Vagina (tissue), 2 donors: ENCODE results near the gene METTL21A. TPM values are rescaled to one million over a fixed set of nuclear protein-coding genes. Genes with fewer than 3 reads are reported as not detected.
A peak's percentile ranks its signal among the peaks of the same experiment; 100 is the strongest.

Experiments used
- DNase-seq, 2 donors: peaks; one replicate each; pipeline ENCODE4 v3.0.0-alpha.2; 2017; ENCODE audit errors: extremely low spot score in 2 of 2
- H3K27ac ChIP-seq: fragments of 200-600 bp; sonication (generic); one replicate; pipeline ENCODE4 v1.5.1; 2019
- H3K27me3 ChIP-seq: fragments of 200-600 bp; sonication (generic); one replicate; pipeline ENCODE4 v1.5.1; 2019
- H3K36me3 ChIP-seq, 2 donors: fragments of 200-600 bp; sonication (generic); one replicate each; pipeline ENCODE4 v1.5.1; 2017 to 2019
- H3K4me1 ChIP-seq: fragments of 200-600 bp; sonication (generic); one replicate; pipeline ENCODE4 v1.5.1; 2019
- H3K4me3 ChIP-seq, 2 donors: fragments of 200-600 bp; sonication (generic); 1 replicate in 1 of 2; 2 replicates in 1 of 2; pipeline ENCODE4 v1.5.1; 2016 to 2019
- H3K9me3 ChIP-seq: fragments of 200-600 bp; sonication (generic); one replicate; pipeline ENCODE4 v1.5.1; 2019
- POLR2A ChIP-seq, 2 donors: fragments of 450-650 bp; IDR thresholded peaks; one replicate each; pipeline ENCODE4 v1.6.1; 2017; ENCODE audit warnings: antibody characterized with exemption in 2 of 2, mild to moderate bottlenecking in 2 of 2, moderate library complexity in 2 of 2
- POLR2AphosphoS5 ChIP-seq, 2 donors: sonication (generic); formaldehyde crosslinking; IDR thresholded peaks; one replicate each; pipeline ENCODE4 v1.9.0; 2017; ENCODE audit warnings: antibody characterized with exemption in 2 of 2, mild to moderate bottlenecking in 2 of 2, low read depth in 1 of 2; ENCODE audit not compliant: insufficient read depth in 1 of 2
- intact Hi-C: fragments of 100-400 bp; cut with DNase I; formaldehyde crosslinking; loops from one replicate; pipeline ENCODE4 v1.15.1; 2023
- total RNA-seq: library from RNA; depleted of rRNA; stranded (reverse); fragments of >200 nt; gene quantifications from one replicate; pipeline ENCODE4 v1.2.3, GENCODE V29; 2016
- TF ChIP-seq, protein P1 (sequence below), 3 experiments: fragments of 450-650 bp in 2 of 3; fragments of 200-600 bp in 1 of 3; sonication (generic) in 1 of 3; IDR thresholded peaks; one replicate each; pipeline ENCODE4 v1.5.1; 2017 to 2019; ENCODE audit warnings: antibody characterized with exemption in 3 of 3, mild to moderate bottlenecking in 2 of 3, moderate library complexity in 2 of 3

Gene METTL21A
- 7.6 TPM for total RNA-seq

DNA sequence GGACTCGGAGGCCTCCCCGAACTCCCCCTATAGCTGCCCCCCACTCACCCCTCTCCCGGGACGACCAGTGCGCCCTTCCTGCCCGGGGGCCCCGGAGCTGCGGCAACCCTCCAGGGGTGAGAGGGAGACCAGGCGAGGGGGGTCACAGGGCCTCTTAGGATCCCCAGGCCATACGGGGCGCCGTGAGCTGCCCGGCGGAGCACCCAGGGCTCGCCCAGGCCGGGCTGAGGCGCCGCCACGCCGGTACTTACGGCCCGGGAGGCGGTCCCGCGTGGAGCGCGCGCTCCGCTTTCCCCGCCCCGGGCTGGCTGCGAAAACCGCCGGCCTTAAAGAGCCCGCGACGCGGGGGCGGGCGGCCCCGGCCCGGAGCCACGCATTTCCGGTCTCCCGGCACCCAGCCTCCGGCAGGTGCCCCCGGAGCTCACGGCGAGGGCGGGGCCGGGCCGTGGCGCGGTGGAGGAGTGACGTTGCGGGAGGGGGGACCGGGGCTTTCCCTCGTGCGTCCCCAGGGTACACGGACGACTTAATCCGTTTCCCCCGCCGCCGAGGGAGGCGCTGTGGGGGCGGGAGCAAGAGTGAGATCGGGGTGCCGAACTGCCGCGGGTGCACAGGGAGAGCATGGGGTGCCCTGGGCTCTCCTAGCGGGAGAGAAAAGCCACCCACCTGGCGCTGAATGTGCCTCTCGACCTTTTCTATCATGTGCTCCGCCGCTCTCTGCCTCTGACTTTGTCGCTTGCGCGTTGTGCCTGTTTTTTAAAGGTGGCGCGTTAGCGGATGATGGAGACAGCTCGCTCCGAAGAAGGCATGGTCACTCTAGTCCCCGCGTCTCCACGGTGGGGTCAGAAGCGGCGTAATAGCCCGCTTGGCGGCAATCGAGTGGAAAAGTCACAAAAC, at the start of gene METTL21A:
TSS of gene METTL21A (minus strand) at position 381 of the 894 bp plus-strand sequence. CDS start 1,019 bp downstream, outside the sequence.
- H3K4me3 ChIP-seq = peak within 1 kb of the TSS; percentile 64 to 82
- intact Hi-C loops = loop anchor here (10.0 kb wide), 2 partner anchors 140 to 640 kb away; partner anchors contain the start of genes FZD5 and PIKFYVE
- H3K36me3 ChIP-seq = peaks cover 0 to 5% of the 10 kb centered on the region in 2 donors
- no peaks in the 10 kb centered on the region for H3K9me3 ChIP-seq
- H3K4me1 ChIP-seq = peaks cover 29% of the 10 kb centered on the region
- peak in 1 of 2 donors; percentile 55 for TF ChIP-seq POLR2AphosphoS5 (IDR thresholded peaks at IDR 0.05; ENCODE audit: insufficient read depth in 1 of 2, low read depth in 1 of 2)
- peak in 1 of 2 donors; percentile 57 for TF ChIP-seq POLR2A (IDR thresholded peaks at IDR 0.05)
- TF ChIP-seq, protein P1, sequence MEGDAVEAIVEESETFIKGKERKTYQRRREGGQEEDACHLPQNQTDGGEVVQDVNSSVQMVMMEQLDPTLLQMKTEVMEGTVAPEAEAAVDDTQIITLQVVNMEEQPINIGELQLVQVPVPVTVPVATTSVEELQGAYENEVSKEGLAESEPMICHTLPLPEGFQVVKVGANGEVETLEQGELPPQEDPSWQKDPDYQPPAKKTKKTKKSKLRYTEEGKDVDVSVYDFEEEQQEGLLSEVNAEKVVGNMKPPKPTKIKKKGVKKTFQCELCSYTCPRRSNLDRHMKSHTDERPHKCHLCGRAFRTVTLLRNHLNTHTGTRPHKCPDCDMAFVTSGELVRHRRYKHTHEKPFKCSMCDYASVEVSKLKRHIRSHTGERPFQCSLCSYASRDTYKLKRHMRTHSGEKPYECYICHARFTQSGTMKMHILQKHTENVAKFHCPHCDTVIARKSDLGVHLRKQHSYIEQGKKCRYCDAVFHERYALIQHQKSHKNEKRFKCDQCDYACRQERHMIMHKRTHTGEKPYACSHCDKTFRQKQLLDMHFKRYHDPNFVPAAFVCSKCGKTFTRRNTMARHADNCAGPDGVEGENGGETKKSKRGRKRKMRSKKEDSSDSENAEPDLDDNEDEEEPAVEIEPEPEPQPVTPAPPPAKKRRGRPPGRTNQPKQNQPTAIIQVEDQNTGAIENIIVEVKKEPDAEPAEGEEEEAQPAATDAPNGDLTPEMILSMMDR (IDR thresholded peaks at IDR 0.05) = peak in 2 of 3 experiments; percentile 14 to 33
- peak within 1 kb of the TSS; percentile 96 for H3K27ac ChIP-seq
- no peak for DNase-seq
- no peaks in the 10 kb centered on the region for H3K27me3 ChIP-seq

DNA sequence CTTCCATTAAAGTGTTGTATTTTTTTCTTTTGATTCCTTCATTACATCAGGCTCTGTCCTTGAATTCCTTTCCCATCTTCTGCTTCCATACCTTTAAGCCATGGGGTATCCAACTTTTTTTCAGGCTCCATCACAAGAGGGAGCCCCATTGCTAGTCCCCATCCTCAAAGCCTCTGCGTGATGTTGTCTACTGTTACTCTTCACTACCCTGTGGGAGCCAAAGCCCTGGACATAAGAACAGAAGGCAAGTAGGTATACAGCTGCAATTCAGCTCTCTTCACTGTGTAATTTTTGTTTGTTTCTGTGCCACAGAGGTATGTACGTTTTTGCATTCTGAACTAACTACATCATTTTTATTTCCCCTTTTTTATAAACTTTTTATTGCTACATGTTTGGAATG, 49.6 kb upstream of the METTL21A start:
- no peaks in the 10 kb centered on the region for H3K27me3 ChIP-seq
- no peaks in the 10 kb centered on the region for H3K36me3 ChIP-seq
- H3K4me1 ChIP-seq = no peaks in the 10 kb centered on the region
- no peak for TF ChIP-seq POLR2A (IDR thresholded peaks at IDR 0.05)
- TF ChIP-seq, protein P1 (IDR thresholded peaks at IDR 0.05) = no peak
- TF ChIP-seq POLR2AphosphoS5 (IDR thresholded peaks at IDR 0.05; ENCODE audit: insufficient read depth in 1 of 2, low read depth in 1 of 2) = no peak
- intact Hi-C loops = no loop called here
- H3K27ac ChIP-seq = no peak overlapping the region
- H3K9me3 ChIP-seq = no peaks in the 10 kb centered on the region
- no peak overlapping the region for H3K4me3 ChIP-seq
- DNase-seq = no peak

DNA sequence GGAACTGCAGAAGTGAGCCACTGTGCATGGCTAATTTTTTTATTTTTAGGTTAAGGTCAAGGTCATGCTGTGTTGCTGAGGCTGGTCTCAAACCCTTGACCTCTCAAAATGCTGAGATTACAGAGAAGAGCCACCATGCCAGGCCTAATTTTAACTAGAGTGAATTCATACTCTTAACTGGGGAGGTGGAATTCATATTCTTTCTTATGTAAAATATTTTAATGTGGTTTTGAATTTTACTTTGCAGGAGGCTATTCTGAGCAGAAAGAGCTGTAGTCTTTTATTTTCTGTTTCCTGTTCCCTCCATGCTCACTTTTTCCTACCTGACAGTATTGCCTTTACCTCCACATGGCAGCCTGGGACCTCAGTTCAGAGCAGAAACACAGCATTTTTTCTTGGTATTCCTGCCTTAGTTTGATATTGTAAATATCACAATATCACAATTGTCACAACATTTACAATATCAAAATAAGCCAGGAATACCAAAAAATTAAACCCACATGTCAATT, 49.1 kb upstream of the METTL21A start:
- TF ChIP-seq POLR2A (IDR thresholded peaks at IDR 0.05) = no peak
- TF ChIP-seq, protein P1 (IDR thresholded peaks at IDR 0.05) = no peak
- no peak for TF ChIP-seq POLR2AphosphoS5 (IDR thresholded peaks at IDR 0.05; ENCODE audit: insufficient read depth in 1 of 2, low read depth in 1 of 2)
- DNase-seq = no peak
- intact Hi-C loops = no loop called here

DNA sequence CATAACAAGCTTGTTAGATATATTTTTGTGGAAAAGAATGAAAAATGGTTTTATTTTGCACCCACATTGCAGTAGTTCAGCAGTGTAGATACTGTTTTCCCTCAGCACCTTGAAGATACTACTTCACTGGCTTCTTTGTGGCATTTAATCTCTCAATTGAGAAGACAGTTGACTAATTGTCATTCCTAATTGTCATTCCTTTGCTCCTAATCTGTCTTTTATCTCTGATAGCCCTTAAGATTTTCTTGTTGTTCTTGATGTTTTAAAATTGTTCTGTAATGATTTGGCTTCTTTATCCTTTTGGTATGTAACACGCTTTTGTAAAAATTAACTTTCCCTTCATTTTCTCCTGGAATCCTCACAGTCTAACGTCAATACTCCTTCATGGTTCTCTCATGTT, 48.2 kb upstream of the METTL21A start:
- no peak overlapping the region for H3K27ac ChIP-seq
- H3K4me3 ChIP-seq = no peak overlapping the region
- H3K27me3 ChIP-seq = no peaks in the 10 kb centered on the region
- H3K4me1 ChIP-seq = no peaks in the 10 kb centered on the region
- no peaks in the 10 kb centered on the region for H3K36me3 ChIP-seq
- no peak for DNase-seq
- intact Hi-C loops = no loop called here
- TF ChIP-seq POLR2AphosphoS5 (IDR thresholded peaks at IDR 0.05; ENCODE audit: insufficient read depth in 1 of 2, low read depth in 1 of 2) = no peak
- TF ChIP-seq POLR2A (IDR thresholded peaks at IDR 0.05) = no peak
- TF ChIP-seq, protein P1 (IDR thresholded peaks at IDR 0.05) = no peak
- no peaks in the 10 kb centered on the region for H3K9me3 ChIP-seq

More for the DNA sequence above, 49.1 kb upstream of the METTL21A start:
- H3K4me3 ChIP-seq = no peak overlapping the region
- no peak overlapping the region for H3K27ac ChIP-seq
- no peaks in the 10 kb centered on the region for H3K9me3 ChIP-seq
- H3K4me1 ChIP-seq = no peaks in the 10 kb centered on the region
- H3K27me3 ChIP-seq = no peaks in the 10 kb centered on the region
- H3K36me3 ChIP-seq = no peaks in the 10 kb centered on the region
